Pulmonary artery endothelial cell (primary cell): Measurements from ENCODE around the gene DPF3. TPM values are rescaled to one million over a fixed set of nuclear protein-coding genes. Genes with fewer than 3 reads are reported as not detected.
A peak's percentile ranks its signal among the peaks of the same experiment; 100 is the strongest.

Source experiments
- DNase-seq: peaks from one replicate; pipeline ENCODE4 v3.0.0-alpha.2; 2011; ENCODE audit warnings: low read depth, low spot score
- total RNA-seq: library from RNA; depleted of rRNA; stranded (reverse); fragments of >200 nt; gene quantifications from 2 replicates; pipeline ENCODE4 v1.2.3, GENCODE V29; 2014

The DPF3 gene
- total RNA-seq, 1 donor from 2014 or later = 7.6 TPM

- DNase-seq = no peak
These were observed 93.0 kb downstream of the DPF3 start for GRCh38 chr14:72800848-72801370.

DNA sequence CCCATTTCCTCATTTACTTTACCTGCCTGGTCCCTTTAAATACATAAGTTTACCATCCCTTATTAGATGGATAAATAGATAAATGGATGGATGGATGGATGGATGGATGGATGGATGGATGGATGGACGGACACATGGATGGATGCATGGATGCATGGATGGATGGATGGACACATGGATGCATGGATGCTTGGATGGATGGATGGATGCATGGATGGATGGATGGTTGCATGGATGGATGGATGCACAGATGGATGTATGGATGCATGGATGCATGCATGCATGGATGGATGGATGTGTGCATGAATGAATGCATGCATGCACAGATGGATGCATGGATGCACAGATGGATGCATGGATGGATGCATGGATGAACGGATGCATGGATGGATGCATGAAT, 93.6 kb downstream of the DPF3 start:
- DNase-seq = no peak

DNA sequence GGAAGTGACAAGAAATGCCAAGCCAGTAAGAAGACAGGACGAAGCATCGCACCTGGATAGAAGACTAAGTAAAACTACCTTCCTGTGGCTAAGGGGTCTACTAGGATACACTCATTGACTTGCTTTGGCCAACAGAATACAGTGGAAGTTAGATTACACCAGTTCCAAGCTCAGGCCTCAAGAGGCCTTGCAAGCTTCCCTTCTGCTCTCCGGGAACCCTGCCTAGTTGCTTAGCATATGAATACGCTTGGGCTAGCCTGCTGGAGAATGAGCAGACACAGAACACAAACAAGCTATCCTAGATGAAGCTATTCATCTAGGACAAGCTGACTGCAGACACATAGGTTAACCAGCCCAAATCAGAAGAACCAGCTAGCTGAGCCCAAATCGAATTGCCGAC, 97.0 kb downstream of the DPF3 start:
- no peak for DNase-seq

DNA sequence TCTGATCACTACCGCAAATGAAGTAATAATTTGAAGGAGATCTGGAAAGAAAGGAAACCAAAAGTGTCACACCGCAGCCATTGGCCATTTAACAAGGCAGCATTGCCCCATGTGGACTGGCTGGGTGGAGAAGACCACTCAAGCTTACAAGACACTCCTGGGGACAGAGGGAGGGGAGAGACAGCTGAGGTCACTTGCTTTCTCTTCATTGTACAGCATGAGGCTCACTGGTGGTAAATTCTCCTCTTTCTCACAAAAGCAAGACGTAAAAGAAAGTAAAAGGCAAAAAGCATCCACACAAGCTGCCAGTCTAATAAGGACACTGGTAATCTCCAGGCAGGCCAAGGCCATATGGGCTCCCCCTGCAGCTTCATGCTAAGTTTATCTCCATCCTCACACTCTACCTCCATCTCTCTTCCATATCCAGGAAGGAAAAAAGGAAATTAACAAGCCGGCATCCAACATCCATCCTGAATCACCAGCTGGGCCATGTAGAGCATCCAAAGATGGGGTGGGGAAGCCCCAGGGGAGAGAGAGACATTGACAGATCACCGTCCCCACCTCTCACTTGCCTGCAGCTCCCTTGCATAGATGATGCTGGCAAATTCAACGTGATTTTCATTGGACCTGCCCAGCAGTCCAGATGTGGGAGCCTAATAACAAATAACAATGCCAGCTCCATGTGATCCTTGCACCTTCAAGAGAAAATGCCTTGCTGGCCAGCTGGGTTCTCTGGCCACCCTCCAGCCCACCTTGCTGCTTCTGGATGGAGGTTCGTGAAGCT, 100.6 kb downstream of the DPF3 start:
- DNase-seq = no peak

GRCh38 chr14:72792051-72792788, 101.7 kb downstream of the DPF3 start:
- DNase-seq = no peak

- no peak for DNase-seq
These were observed 102.9 kb downstream of the DPF3 start for GRCh38 chr14:72790887-72791566.

- no peak for DNase-seq
These were observed 104.8 kb downstream of the DPF3 start for GRCh38 chr14:72788972-72789728.

- DNase-seq = no peak
These were observed 105.6 kb downstream of the DPF3 start for GRCh38 chr14:72788255-72788654.

DNA sequence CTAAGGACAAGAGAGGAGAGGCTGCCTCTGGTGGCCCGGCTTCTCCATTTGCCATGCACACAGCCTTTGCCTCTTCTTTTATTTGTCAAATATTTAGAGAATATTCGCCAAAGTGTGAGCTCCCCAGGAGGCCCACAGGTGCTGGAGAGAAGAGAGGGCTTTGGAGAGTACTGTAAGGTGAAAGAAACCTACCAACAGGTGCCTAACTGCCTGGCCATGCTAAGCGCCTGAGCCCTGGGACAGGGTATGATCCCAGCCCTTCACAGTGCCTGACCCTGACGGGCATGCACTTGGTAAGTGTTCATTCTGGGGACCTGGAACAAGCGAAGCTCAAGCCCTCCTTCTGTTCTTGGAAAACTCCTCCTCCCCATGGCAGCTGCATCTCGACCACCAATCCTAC, 106.1 kb downstream of the DPF3 start:
- no peak for DNase-seq

DNA sequence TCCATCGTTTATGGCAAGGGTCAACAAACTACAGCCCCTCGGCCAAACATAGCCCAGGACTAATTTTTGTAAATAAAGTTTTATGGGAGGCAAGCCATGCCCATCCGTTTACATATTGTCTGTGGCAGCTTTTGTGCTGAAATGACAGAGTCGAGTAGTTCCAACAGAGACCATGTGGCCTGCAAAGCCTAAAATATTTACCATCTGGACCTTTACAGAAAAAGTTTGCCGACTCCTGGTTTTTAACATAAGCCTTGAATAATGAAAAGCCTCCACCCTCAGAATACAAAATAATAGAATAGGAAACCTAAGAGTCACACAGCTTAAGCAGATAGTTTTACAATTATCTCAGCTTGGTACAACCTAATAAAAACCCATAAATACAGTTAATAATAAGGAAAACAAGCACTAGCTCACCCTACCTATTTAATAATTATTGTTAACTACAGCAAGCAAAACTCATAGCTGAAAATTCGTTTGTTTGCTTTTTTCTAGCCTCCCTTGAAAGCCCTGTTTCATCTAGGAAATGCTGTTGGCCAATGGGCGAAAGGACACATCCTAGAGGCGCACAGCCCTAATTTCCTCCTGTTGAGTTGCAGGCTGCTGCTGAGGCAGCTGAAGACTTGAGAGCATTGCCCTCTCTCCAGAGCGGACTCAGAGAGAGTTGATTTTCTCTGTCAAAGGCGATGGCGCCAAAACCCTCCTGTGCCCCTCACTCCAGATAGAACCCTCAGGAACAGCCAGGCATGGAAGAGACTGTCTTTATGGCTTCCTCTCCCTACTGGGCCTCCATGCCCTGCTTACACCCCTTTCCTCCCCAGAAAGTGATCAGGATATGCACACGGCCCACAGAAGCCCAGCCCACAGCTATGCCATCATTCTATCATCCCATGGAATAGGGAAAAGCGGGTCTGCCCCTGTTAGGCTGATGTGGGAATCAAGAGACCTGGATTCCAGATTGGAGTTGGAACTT, 107.2 kb downstream of the DPF3 start:
- no peak for DNase-seq

DNA sequence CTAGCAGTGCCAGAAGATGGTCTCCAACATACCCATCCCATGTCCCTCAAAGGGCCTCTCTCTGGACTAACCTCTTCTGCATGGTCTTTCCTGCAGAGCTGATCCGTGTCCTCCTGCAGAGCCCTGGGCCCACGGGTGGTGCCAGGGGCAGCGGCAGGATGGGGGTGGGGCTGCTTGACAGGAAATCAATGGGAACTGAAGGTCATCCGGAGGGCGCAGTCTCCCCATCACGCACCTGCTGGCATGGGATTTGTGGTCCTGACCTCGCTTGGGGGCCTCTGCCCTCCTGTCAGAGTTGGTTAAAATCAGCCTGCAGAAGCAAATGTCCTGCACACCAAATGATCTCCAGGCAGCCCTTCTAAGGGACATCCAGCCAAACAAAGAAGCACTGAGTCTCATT, 110.2 kb downstream of the DPF3 start:
- no peak for DNase-seq

GRCh38 chr14:72782817-72783216, 111.1 kb downstream of the DPF3 start:
- DNase-seq = no peak

DNA sequence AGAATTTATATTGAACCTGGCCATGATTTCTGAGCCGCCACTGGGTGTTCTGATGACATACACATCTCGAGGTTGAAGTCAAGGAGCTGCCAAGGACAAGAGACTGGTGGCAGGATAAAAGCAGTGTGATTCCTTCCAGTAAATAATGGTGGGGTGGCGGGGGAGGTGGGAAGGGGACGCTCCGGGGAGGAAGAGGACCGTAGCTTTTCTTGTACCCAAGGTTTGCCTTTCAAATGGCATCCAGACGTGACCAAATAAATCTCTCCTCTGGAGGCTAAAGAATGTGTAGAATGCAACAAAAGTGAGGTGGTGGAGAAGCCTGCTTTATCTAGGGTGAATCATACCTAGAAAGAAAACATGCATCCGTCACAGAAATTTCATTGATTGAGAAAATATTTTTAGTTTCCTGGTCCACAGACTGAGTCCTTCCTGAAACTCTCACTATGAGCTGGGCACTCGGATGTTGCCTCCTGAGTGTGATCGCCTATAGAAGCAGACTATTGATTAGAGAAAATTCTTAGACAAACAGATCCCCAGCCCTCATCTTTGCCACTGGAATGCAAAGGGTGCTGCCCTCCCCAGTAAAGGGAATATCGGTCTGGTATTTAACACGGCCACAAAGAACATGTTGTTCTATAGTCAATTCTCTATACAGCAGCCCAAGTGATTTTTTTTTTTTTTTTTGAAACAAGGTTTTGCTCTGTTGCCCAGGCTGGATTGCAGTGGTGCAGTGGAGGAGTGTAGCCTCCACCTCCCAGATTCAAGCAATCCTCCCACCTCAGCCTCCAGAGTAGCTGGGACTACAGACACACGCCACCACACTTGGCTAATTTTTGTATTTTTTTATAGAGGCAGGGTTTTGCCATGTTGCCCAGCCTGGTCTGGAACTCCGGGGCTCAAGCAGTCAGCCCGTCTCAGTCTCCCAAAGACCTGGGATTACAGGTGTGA, 112.1 kb downstream of the DPF3 start:
- DNase-seq = peak; percentile 8

GRCh38 chr14:72780751-72781150, 113.2 kb downstream of the DPF3 start:
- DNase-seq = no peak

DNA sequence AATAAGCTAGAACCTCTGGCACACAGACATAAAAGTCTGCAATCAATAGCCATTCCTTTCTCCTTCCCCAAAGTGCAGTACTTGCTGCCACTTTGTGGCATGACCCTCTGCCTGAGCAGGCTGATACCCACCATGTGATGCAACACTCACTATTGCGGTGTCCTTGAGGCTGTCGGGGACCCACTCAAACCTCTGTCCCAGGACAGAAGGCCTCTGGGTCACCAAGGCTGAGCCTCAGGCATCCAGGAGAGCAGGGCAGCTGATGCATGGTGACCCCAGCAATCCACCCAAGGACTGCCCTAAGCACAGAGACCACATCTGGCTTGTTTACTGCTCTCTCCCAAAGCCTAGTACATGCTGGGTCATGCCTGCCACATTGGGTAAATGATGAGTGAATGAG, 114.2 kb downstream of the DPF3 start:
- no peak for DNase-seq

- no peak for DNase-seq
These were observed 116.3 kb downstream of the DPF3 start for GRCh38 chr14:72777636-72778035.

DNA sequence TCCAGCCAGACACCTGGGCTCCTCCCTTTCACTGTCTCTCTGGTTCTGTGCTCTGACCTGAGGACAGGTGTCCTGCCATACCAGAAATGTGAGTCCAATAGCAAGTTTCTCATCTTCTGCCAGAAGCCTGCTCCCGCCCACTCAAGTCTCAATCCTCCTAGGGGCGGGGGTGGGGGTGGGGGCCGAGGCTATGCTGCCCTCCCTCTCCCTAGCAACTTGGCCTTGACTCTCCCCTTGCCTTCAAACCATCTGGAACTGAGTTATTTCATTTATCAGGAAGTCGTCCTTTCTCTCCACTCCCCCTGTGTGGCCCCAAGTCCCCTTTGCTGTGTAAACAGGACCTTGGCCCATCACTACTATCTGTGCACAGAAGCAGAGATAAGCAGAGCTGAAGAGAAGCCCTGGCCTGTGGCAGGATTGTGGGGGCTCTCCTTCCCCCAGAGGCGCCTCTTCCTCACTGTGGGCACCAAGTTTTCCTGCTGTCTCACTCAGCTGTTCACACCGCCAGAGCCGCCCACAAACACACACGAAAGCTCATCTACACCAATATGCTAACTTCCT, 117.1 kb downstream of the DPF3 start:
- DNase-seq = no peak

GRCh38 chr14:72775923-72776554, 117.9 kb downstream of the DPF3 start:
- no peak for DNase-seq
